SU-DHL-6 (cell line): ENCODE results near the gene FBXW5.

Source experiments
- EZH2phosphoT487 ChIP-seq: fragments of 200-600 bp; sonication (generic), shearing (Covaris generic); conservative IDR thresholded peaks from 2 replicates; pipeline ENCODE4 v1.6.1; 2018; ENCODE audit warnings: mild to moderate bottlenecking, antibody characterized with exemption, low read length, moderate library complexity, mixed read lengths
- TF ChIP-seq, protein P1 (sequence below): fragments of 200-600 bp; sonication (generic); IDR thresholded peaks from one replicate; pipeline ENCODE4 v1.5.1; 2017; ENCODE audit warnings: antibody characterized with exemption, mild to moderate bottlenecking, low read length, moderate library complexity; ENCODE audit not compliant: insufficient read depth, poor library complexity, severe bottlenecking

DNA sequence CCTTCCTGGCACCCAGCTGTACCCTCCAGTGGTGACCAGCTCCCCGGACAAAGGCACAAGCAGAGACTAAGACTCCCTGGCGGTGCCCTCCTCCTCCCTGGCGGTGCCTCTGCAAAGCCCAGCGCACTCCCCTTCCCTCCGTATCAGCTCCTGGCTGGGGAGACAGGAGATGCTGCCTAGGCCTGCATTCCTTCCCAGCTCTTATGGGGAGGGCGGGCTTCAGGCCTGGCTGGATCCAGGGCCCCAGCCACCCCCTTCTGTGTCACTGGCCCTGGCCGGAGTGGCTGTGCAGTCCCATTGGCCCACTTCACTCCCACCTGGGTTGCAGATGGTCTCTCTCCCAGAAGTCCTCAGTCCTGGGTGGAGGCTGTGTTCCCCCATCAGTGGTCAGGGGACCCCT lies 13.9 kb upstream of the FBXW5 start:
- TF ChIP-seq, protein P1, sequence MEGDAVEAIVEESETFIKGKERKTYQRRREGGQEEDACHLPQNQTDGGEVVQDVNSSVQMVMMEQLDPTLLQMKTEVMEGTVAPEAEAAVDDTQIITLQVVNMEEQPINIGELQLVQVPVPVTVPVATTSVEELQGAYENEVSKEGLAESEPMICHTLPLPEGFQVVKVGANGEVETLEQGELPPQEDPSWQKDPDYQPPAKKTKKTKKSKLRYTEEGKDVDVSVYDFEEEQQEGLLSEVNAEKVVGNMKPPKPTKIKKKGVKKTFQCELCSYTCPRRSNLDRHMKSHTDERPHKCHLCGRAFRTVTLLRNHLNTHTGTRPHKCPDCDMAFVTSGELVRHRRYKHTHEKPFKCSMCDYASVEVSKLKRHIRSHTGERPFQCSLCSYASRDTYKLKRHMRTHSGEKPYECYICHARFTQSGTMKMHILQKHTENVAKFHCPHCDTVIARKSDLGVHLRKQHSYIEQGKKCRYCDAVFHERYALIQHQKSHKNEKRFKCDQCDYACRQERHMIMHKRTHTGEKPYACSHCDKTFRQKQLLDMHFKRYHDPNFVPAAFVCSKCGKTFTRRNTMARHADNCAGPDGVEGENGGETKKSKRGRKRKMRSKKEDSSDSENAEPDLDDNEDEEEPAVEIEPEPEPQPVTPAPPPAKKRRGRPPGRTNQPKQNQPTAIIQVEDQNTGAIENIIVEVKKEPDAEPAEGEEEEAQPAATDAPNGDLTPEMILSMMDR = no peak
- no peak for TF ChIP-seq EZH2phosphoT487
